ENCODE measurements around the gene EDN3.

EDN3 gene

GRCh38 chr20:59300333-59301081 is at the start of gene EDN3:
Gene EDN3, plus strand, starts transcription at chr20:59300611. Its CDS starts 202 bp downstream, at chr20:59300813.
- no peak for TF ChIP-seq CTCF (IDR thresholded peaks at IDR 0.05; ENCODE audit: borderline replicate concordance, insufficient read depth, low read depth, low read length)
- no peak within 1 kb of the TSS for H3K4me3 ChIP-seq (ENCODE audit: low read depth, low read length)

- H3K4me3 ChIP-seq (ENCODE audit: low read depth, low read length), result no peak overlapping the region
- TF ChIP-seq CTCF (IDR thresholded peaks at IDR 0.05; ENCODE audit: borderline replicate concordance, insufficient read depth, low read depth, low read length), result no peak
Observed at GRCh38 chr20:59253325-59253724, 47.1 kb upstream of the EDN3 start.

- no peak overlapping the region for H3K4me3 ChIP-seq (ENCODE audit: low read depth, low read length)
Observed at GRCh38 chr20:59253779-59254319, 46.6 kb upstream of the EDN3 start.

GRCh38 chr20:59255256-59255655 is 45.2 kb upstream of the EDN3 start:
- H3K4me3 ChIP-seq (ENCODE audit: low read depth, low read length), result no peak overlapping the region
- no peak for TF ChIP-seq CTCF (IDR thresholded peaks at IDR 0.05; ENCODE audit: borderline replicate concordance, insufficient read depth, low read depth, low read length)

More at GRCh38 chr20:59253779-59254319, 46.6 kb upstream of the EDN3 start:
- no peak for TF ChIP-seq CTCF (IDR thresholded peaks at IDR 0.05; ENCODE audit: borderline replicate concordance, insufficient read depth, low read depth, low read length)

GRCh38 chr20:59258221-59258621 is 42.2 kb upstream of the EDN3 start:
- no peak overlapping the region for H3K4me3 ChIP-seq (ENCODE audit: low read depth, low read length)
- TF ChIP-seq CTCF (IDR thresholded peaks at IDR 0.05; ENCODE audit: borderline replicate concordance, insufficient read depth, low read depth, low read length), result no peak

- H3K4me3 ChIP-seq (ENCODE audit: low read depth, low read length), result no peak overlapping the region
- TF ChIP-seq CTCF (IDR thresholded peaks at IDR 0.05; ENCODE audit: borderline replicate concordance, insufficient read depth, low read depth, low read length), result no peak
Observed at GRCh38 chr20:59259946-59260345, 40.5 kb upstream of the EDN3 start.

- TF ChIP-seq CTCF (IDR thresholded peaks at IDR 0.05; ENCODE audit: borderline replicate concordance, insufficient read depth, low read depth, low read length), result no peak
Observed at GRCh38 chr20:59265298-59265697, 35.1 kb upstream of the EDN3 start.

More at GRCh38 chr20:59265298-59265697, 35.1 kb upstream of the EDN3 start:
- H3K4me3 ChIP-seq (ENCODE audit: low read depth, low read length), result no peak overlapping the region

All from GM12875 (cell line).